ENCODE measurements around the gene STIM1.
"Not testable (repeated sequence)": the region's sequence is repeated elsewhere in the genome, so short reads cannot be mapped to it uniquely, and the experiment has no call there.

The STIM1 gene

GRCh38 chr11:3855808-3856491, 486 bp downstream of the STIM1 start:
- DNase-seq, result no peak

- no peak for DNase-seq
Measured at GRCh38 chr11:3856856-3857553, 1.5 kb downstream of the STIM1 start.

DNA sequence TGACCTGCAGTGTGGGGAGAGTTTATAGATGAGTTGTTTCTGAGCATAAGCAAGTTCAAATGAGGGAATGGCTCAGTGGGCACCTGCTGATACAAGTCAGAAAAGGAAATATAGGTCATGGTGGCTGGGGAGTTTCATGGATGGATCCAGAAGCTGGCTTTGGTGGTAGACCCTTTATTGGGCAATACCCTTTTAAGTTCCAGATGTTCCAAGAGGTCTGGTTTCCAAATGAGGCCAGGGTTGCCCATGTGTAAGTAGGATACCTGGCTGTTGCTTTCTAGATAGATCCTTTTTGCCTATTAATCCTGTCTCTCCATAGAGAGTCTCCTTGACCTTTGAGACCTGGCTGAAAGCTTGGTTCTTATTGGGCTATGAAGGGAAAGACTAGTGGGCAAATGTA, 2.2 kb downstream of the STIM1 start:
- DNase-seq, result no peak

- DNase-seq, result no peak
Measured at GRCh38 chr11:3859373-3859881, 4.0 kb downstream of the STIM1 start.

GRCh38 chr11:3860375-3860774, 4.9 kb downstream of the STIM1 start:
- no peak for DNase-seq

DNA sequence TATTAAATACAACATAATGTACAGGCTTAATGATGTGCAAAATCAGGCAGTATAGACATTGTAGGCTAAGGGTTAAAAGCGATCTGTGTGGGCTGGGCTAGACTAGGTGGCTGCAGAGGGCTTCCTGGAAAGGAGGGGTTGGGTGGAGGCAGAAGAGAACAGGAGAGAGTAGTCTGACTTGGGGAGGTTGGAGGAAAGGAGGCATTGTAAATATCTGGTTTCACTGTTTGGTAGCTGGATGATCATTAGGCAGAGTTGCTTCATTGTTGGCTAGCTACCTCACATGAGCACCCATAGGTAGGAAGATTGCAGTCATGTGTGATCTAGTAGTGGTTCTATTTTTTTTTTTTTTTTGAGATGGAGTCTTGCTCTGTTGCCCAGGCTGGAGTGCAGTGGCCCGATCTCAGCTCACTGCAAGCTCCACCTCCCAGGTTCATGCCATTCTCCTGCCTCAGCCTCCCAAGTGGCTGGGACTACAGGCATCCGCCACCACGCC, 5.5 kb downstream of the STIM1 start:
- DNase-seq, result not testable (repeated sequence)

DNA sequence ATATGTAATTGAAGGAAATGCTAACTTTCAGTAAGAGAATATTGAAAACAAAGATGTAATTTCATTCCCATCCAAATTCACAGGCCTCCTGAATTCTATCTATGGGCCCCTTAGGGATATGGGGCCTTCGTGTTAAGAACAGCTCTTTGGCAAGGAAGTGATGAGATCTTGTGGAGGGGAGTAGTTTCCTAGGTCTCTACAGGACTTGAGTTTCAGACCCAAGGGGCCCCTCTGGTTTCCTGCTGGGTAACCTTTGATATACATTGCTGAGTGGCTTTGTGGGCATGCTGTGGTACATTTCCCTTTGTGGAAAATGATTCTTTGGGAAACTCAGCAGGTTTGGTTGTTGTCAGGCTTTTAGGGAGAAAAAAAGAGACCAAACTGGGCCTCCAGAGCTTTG, 6.2 kb downstream of the STIM1 start:
- no peak for DNase-seq

- DNase-seq, result no peak
Measured at GRCh38 chr11:3865388-3866193, 10.1 kb downstream of the STIM1 start.

DNA sequence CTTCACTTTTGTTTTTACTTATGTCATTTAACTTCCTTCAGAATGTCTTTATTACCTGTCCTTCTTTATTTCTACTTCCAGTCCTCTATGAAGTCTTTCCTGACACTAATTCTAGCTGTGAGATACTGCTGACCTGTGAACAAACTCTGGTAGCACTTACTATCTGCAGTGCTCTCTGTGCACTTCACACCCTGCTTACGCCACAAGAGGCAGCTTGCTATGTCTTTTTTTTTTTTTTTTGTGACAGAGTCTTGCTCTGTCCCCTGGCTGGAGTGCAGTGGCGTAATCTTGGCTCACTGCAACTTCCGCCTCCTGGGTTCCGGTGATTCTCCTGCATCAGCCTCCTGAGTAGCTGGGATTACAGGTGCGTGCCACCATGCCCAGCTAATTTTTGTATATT, 10.7 kb downstream of the STIM1 start:
- no peak for DNase-seq

GRCh38 chr11:3866836-3867208, 11.4 kb downstream of the STIM1 start:
- DNase-seq, result no peak

DNA sequence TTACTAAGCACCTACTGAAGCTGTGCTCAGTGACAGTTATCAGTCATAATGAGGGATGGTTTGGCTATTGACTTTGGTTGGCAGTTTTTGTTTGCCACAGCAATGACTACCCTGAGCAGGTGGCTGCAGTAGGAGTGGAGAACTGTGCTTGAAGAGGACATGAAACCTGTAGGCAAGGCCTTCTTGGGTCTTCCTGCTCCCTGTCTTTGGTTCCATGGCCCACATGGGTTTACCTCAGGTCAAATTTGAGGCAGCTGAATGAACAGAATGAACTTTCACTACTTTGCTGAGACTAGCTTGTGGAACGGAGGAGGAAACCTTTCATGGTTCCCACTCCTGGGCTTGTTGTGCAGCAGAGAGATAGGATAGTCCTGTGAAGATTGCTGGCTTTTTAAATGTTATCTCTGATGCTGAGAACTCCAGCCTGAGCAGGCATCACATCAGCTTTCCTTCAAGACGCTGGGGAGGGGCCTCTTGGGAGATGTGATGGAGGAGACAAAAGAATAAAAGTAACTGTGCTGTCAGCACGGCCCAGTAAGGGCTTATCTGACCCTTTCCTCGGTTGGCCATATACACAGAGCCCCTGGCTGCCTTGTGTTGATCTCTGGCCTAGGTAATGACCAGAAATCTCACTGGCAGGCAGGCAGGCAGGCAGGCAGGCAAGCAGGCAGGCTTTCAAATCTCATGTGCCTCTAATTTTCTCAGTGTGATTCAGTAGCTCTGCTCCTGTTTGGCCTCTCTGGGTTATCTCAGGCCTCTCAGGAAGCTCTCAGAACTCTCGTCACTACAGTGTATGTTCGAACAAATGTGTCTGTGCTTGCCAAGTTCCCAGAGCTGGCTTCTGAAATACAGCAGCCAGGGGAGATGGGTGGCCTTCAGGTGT, 12.0 kb downstream of the STIM1 start:
- DNase-seq, result no peak

DNA sequence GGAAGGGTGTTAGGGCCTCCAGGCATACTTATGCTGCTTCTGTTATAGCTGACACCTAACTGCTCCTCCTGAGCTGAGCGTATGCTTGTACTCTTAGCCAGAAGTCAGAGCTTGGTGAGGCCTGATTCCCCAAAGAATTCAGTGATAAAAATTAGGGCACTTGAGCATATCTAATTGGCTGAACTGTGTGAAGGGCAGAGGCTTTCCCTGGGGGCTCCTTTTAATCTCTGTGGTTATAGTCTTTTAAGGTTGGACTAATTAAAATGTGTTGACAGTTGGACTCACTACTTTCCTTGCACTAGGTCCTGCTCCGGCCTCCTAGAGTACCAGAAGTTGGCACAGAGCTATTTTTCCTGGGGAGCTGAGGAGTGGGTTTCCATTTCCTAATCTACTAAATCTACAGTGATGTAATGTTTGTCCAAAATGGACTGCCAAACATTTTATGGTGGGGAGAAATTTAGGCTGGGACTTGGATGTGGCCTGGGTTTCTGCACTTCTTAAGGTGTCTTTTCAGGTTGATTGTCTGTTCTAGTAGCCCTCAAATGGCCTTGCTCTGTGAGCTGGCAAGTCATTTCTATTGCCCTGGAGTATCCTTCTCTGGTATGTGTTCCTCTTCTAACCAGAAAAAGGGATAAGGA, 18.4 kb downstream of the STIM1 start:
- DNase-seq, result no peak

DNA sequence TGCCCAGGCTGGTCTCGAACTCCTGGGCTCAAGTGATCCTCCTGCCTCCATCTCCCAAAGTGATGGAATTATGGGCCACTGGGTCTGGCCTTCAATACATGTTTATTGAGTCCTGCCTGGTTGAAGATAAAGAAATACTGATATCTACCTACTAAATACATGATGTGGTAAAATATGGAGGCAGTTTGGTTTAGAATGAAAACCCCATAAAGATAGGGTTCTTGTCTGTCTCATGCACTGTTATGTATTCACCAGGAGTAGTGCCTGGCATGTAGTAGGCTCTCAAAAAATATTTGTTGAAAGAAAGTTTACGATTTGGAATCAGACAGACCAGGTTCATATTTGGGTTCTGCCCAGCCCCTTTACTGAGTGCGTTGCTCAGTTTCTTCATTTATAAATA, 21.1 kb downstream of the STIM1 start:
- no peak for DNase-seq

DNA sequence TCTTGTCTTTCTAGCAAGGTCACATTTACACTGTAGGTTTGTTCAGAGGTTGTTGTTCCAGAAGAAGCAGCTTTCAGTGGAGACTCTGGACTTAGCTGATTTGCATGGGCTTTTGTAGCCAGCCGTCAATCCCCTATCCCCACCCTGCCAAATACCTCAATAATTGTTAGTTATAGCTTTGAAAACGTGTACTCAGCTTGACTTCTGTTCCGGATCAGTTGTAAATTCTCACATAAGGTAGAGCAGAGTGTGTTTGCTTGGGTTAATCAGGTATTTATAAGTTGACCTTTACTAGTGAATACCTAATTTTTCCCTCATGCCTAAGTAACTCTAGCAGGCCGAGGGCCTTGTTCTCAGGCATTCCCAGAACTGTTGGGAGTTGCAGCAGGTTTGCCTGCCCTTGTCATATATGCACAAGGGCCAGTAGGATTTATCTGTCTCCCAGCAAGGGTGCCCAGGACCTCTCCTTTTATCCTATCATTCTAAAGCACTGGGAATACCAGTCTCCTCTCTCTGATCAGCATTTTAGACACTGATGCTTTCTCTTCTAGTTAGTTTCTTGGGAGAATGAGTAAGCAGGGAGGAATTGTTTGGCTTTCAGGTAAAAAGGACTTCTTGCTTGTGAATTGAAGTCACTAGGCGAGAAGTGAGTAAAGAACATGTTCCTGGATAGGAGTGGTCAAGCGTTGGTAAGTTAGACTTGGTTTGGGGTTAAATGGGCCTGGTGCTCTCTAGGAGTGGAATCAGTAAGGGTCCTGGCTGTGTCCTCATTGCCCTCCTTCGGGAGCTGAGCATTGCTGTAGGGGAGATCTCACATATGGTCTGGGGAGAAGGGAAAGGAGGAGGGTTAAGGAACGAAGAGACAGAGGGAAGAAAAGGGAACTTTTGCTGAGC, 22.1 kb downstream of the STIM1 start:
- DNase-seq, result no peak

GRCh38 chr11:3878258-3878584, 22.8 kb downstream of the STIM1 start:
- DNase-seq, result no peak

DNA sequence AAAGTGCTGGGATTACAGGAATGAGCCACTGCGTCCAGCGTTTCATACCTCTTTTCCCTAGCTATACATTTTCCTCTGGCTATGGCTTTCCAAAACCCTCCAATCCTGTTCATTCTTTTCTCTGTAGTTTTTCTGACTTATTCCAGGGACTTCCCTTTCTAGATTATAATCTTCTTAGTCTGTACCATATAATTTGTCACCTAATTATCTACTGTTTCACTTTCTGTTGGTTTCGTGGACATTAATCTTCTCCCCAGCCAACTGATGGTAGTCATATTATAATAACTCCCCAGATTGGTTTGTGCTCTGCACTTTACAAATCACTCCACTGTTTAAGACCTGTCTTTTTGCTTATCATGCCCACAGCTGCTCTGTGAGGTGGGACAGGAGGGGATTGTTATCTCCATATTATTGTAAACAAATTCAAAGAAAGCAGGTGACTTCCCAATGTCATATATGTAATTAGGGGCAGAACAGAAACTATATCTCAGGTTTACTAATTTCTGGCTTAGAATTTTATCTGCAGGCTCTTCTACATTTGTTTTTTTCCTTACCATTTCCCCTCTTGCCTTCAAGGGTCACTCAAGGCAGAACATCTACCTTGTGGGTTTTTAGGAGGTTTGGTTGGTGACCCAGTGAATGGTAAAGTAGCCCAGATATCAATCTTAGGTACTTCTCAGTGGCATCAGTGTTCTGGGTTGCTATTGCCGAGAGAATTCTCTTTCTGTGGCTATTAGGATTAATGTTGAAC, 23.9 kb downstream of the STIM1 start:
- DNase-seq, result no peak

- DNase-seq, result no peak
Measured at GRCh38 chr11:3879967-3880542, 24.6 kb downstream of the STIM1 start.

- DNase-seq, result no peak
Measured at GRCh38 chr11:3880724-3881123, 25.3 kb downstream of the STIM1 start.

DNA sequence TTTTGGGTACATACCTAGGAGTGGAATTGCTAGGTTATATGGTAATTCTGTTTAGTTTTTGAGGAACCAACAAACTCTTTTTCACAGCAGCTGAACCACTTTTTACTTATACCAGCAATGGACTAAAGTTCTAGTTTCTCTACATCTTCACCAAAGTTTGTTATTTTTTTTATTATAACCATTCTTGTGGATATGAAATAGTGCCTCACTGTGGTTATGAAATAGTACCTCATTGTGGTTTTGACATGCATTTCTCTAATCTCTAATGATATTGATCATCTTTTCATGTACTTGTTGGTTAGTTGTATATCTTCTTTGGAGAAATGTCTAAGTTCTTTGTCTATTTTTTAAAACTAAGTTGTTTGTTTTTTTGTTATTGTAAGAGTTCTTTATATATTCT, 27.2 kb downstream of the STIM1 start:
- no peak for DNase-seq

GRCh38 chr11:3885855-3886254, 30.4 kb downstream of the STIM1 start:
- DNase-seq, result no peak
